COR-L47 (cell line): Measurements from ENCODE around the gene DUSP14.

ENCODE experiments used
- DNase-seq: peaks from one replicate; lab custom pipeline; 2025; lab: John Stamatoyannopoulos, UW

Gene DUSP14

GRCh38 chr17:37562016-37562745, 72.5 kb downstream of the DUSP14 start:
- DNase-seq = no peak
